ENCODE data around the gene MAMDC4.
"Not testable (repeated sequence)": the region's sequence is repeated elsewhere in the genome, so short reads cannot be mapped to it uniquely, and the experiment has no call there.

Gene MAMDC4

DNA sequence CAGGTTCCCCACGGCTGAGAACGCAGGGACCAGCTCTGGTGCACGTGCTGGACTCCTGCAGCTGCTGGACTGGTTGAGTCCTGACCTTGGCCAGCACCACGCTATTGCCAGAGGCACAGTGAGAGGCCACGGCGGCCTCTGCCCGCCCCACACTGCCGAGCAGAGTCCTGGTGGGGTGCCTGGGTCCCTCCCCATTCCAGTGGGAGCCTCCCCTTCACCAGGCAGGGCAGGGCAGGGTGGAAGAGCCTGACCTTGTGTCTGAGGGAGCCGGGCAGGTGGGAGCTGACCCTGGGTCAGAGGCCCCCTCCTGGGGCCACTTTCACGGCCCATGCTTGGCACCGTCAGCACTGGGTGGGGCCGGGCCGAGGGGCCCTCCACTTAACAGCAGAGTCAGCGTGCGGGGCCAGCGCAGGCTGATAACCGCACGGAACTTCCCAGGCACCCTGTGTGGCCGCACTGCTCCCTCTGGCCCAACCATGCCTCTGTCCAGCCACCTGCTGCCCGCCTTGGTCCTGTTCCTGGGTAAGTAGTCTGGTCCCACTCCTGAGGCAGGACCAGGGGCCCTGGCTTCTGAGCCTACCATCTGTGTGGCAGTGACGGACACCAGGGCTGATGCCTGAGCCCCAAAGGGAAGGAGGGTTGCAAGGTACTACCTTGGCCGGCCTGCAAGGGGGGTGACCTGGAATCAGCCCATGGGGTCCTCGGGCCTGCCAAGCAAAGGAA, at the start of gene MAMDC4:
TSS of gene MAMDC4 (plus strand) at position 406 of the 723 bp plus-strand sequence. CDS start at position 477, 71 bp downstream.
- DNase-seq, result no peak

DNA sequence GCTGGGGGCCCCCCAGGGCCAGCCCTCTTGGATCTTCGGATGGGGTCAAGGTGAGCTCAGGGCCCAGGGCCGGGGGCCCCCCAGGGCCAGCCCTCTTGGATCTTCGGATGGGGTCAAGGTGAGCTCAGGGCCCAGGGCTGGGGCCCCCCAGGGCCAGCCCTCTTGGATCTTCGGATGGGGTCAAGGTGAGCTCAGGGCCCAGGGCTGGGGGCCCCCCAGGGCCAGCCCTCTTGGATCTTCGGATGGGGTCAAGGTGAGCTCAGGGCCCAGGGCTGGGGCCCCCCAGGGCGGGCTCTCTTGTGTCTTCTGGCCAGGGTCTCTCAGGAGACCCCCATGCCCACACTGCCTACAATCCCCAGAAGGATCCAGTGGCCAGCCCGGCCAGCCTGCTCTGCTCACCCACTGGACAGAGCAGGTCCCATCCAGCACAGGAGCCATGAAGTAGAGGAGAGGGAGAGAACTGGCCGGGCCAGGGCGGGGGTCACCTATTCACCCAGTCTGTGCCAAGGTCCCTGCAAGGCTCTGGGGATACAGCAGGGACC, 49.1 kb upstream of the MAMDC4 start:
- DNase-seq, result not testable (repeated sequence)

DNA sequence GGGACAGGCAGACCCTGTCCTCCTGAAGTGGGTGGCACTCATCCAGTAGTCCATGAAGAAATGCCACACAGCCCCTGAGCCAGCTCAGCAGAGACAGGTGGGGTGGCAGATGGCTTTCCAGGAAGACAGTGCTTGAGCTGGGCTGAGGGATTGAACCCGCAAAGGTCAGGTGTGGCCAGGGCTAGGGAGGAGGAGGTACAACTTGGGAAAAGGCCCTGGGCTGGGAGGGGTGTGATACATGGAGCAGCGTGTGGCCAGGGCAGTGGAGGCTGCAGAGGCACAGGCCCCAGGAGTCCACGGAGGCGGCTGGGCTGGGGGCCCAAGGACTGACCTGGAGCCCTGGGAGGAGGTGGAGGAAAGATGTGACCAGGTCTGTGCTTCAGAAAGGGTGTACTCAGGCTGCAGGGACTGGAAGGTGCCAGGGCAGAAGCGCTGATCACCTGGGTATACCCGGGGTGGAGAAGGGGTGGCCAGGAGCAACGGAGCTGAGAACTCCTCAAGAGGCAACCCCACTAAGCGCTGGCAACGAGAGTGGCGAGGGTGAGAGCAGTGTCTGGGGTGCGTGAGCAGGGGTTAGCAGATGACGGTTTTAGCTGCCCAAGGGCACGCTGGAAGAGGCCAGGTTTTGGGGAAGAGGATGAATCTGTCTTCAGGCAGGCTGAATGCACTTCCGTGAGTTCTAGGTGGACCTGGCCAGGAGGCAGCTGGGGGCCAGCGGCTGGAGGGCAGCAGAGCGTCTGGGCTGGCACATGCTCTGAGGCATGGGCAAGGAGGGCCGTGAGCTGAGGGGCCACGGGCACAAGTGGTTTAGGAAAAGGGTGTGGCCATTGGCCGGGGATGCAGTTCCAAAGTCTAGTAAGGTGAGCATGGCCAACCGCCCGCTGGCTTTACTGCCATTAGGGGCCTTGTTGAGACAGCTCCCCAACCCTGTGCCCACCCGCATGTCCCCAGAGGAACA, 48.3 kb upstream of the MAMDC4 start:
- no peak for DNase-seq

DNA sequence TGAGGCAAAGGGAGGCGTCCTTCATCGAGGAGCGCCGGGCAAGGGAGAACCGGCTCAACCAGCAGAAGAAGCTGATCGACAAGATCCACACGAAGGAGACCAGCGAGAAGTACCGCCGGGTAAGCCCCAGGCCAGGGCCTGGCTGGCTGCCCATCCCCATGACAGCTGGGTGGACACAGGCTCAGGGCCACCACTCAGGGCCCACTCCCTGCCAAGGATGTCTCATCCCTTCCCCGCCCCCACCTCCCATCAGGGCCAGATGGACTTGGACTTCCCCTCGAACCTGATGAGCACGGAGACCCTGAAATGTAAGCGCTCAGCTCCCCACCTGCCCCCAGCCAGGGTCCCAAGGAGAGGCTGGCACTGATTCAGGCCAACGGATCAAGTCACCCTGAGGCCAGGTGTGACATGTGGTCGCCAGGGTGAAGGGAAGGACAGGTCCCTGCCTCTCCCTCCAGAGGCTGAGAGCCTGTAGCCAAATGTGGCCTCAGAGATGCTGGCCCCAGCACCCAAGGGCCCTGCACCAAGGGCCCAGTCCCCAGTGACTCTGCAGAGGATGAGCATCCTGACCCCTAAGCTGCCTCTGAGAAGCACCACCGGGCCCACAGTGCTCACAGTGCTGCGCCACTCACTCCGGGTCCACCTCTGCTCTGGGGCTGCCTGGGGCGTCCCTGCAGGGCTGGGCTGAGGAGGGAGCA, 47.5 kb upstream of the MAMDC4 start:
- no peak for DNase-seq

DNA sequence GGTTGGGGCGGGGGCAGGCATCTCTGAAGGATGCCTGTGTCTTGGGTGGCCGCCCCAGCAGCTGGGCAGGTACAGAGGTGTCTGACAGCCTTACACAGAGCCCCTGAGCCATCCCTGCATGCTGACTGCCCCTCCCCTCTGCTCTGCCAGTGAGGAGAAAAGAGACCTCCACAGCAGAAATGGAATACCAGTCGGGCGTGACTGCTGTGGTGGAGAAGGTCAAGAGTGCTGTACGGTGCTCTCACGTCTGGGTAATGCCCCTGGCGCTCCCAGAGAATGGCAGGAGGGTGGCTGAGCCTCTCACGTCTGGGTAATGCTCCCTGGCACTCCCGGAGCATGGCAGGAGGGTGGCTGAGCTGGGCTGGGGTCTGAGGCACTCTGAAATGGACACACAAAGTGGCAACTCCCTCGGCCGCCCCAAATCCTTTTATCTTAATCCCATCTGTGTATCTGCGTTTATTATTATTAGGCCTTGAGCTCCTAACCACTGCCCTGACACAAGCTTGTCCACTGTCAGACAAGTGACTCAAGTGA, 46.9 kb upstream of the MAMDC4 start:
- no peak for DNase-seq

DNA sequence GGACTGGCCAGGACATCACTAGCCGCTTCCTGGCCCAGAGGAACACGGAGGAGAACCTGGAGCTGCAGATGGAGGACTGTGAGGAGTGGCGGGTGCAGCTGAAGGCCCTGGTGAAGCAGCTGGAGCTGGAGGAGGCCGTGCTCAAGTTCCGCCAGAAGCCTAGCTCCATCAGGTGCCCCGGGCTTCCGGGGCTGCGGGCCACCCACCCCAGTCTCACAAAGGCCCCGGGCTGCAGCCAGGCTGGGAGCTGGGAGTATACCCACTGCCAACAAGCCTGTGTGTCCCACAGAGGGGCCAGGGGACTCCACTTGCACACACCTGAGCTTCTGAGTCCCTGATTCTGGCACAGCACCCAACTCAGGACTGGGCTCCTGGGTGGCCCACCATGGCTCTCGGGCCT, 46.1 kb upstream of the MAMDC4 start:
- no peak for DNase-seq

DNA sequence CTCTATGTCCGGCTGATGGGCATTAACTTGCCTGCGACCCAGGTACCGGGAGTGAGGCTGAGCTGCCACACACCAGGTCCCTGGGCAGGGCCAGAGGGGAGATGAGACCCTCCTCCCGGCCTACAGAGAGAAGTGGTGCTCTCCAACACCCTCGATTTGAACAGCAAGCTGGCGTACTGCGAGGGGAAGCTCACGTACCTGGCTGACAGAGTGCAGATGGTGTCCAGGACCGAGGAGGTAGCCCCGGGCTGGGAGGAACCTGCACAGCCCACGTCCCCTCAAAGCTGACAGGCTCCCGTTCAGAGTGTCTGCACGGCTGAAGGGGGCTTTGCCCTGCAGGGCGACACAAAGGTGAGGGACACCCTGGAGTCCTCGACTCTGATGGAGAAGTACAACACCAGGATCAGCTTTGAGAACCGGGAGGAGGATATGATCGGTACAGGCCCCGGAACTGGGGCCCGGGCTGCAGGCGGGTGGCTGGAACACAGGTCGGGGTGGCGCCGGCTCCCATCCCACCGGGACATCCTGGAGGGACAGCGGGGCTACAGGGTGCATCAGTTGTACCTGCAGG, 45.4 kb upstream of the MAMDC4 start:
- no peak for DNase-seq

DNA sequence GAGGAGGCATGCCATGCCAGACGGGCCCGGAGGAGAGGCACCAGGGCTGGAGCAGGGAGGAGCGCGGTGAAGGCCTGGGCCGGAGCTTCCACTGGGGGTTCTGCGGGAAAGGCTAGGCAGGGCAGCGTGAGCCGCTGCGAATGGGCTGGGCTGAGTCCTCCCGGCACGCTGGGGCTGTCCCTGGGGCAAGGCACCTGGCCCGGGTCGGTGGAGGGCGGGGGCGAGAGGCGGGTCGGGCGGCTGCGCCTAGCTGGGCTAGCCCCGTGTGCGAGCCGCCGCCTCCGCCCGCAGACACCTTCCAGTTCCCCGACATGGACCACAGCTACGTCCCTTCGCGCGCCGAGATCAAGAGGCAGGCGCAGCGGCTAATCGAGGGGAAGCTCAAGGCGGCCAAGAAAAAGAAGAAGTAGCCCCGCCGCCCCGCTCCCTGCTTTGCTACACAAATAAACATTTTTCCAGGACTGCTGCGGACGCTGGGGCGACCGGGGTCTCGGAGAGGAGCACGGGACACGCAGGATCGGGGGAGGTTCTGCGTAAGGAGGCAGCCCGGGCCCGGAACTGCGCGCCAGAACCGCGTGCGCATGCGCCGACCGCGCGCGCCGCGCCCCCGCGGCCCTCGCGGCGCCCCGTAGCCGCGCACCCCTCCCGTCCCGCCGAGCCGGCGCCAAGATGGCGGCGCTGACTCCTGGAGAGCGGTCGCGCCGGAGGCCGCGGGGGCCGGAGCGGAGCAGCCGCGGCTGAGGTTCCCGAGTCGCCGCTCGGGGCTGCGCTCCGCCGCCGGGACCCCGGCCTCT, 44.7 kb upstream of the MAMDC4 start, which contains the start of gene RABL6:
TSS of gene RABL6 (plus strand) at position 668 of the 794 bp plus-strand sequence. CDS start 249 bp downstream, outside the sequence.
- DNase-seq, result no peak

DNA sequence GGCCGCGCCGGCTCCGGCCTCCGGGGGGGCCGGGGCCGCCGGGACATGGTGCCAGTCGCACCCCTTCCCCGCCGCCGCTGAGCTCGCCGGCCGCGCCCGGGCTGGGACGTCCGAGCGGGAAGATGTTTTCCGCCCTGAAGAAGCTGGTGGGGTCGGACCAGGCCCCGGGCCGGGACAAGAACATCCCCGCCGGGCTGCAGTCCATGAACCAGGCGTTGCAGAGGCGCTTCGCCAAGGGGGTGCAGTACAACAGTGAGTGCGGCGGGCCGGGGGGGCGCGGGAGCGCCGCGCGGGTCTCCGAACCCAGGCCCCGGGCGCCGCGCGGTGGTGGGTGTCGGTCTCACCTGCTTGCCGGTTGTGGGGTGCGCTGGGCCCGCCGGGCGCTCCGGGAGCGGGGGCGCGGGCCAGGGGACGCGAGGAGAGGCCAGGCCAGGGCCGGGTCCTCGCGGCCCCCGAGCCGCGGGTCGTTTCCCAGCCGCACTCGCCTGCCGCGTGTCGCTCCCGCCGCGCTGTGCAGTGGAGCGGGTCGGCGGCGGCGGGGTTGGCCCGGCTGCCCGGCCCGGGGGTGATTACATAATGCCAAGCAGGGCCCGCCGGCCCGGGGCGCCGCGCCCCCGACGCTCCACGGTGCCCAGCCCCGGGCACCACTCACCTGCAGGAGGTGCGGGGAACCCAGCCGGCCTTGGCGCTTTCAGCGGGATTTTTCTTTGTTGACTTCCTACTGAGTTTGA, 43.9 kb upstream of the MAMDC4 start:
- no peak for DNase-seq

DNA sequence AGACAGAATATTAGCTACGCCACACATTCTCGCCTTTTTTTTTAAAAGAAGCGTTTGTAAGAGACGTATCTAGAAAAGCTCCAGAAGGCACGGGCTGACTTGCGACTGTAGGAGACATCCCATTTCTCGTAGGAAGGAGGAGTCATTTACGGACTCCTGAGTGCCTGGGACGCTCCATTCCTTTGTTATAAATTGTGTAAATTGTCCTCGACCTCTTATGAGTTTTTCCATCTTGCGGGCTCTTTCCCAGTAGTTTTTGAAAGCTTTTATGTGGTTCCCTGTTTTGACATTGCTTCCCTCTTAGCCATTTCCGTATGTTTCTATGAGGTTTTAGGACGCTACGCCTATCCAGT, 43.4 kb upstream of the MAMDC4 start:
- DNase-seq, result no peak

DNA sequence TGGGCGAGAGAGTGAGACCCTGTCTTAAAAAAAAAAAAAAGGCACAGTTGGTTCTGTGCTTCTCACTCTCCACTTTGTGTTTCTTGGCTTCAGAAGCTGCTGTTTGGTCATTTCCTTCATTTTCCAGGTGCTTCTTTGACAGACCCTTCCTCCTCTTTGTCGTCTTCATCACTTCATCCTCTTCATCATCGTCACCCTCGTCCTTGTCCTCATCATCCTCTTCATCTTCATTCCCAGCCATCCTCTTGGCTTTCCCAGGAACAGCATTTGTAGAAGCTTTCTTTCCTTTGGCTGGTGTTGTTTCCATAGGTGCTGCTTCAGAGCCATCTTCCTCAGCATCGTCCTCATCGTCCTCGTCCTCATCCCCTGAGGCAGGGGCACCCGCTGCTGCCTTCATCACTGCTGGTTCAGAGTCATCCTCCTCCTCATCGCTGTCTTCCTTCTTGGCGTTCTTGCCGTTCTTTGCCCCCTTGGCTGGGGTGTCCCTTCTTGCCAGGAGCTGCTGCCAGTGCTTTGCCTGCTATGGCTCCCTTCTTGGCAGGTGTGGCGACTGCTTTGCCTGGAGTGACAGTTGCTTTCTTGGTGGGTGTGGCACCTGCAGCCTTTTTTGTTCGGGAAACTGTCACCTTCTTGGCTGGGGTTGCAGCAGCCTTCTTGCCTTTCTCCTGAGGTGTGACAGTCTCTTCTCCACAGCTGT, 37.3 kb upstream of the MAMDC4 start:
- no peak for DNase-seq

DNA sequence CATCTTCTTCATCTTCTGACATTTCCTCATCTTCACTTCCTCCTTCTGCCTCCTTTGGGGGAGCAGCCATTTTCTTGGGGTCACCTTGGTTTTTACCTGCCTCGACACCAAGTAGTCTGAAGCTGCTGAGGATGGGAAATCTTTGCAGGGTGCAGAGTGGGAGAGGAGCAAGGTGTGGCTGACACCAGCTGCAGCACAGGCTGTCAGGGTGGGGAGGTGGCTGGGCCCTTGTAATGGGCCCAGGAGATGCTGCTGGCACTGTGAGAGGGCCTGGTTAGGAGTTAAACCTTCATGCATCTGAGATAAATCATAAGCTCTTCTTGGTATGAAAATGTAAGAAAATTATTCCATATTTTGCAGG, 36.7 kb upstream of the MAMDC4 start:
- DNase-seq, result no peak

DNA sequence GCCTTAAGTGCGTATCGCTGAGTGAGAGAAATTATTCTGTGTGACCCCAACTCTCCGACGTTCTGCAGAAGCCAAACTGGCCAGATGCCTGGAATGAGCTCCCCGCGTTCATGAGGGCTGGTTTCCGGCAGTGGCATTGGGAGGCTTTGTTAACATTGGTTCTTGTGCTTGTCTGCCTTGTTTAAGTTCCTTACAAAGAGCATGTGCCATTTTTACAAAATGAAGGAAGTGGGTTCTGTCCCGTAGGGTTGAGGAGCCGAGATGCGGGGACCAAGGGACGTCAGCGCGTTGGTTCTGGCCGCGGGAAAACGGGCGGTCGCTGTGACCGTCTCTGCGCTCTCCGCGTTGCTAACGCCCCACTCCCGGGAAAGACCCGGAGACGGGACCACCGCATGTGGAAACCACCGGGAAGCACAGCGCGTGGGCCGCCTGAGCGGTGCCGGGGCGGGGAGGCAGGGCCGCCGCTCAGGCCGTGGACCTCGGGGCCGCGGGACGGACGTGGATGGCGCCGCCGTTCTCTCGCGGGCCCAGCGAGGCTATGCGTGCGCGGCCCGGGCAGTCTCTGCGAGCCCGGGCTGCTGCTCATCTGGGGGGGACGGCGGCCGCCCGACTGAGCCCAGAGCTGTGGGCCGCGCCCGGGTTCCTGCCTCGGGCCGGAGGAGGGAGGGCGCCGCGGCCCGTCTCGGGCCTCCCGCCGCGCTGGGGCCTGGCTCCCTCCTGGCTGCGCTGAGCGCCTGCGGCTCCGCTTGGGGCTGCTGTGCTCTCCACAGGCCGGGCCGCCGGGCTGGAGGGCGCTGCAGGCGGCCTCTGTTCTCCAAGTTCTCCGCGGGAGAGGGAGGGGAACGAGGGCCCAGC, 30.9 kb upstream of the MAMDC4 start:
- no peak for DNase-seq

DNA sequence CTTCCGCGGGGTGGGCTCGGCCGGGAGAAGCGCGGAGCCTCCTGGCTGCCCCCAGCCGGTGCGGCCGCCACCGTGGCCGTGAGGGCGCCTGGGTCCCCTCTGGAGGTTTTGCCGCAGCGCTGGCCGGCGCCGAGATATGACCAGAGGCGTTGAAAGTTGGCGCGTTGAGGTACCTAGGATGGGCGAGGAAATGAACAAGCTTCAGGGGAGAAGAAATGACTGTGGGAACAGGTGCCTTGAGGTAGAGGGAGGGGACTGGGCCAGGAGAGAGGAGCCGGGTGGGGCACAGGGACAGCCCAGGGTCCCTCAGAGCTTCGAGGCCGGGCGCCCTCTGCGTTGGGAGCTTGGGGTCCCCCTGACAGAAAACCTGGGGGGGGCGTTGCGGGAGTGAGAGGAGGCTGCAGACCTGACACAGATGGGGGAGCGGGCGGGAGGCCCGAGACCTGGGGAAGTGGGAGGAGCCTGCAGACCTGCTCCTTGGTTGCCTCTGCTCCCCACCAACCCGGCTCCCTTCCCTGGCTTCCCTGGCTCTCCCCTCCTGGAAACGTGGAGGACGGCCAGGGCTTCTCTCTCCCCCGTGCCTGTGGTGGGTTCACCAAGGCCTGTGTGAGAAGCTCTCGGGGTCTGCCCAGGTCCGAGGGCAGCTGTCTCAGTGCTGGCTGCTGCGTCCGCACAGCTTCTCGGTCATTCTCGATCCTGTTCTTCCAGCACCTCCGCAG, 30.2 kb upstream of the MAMDC4 start:
- no peak for DNase-seq

DNA sequence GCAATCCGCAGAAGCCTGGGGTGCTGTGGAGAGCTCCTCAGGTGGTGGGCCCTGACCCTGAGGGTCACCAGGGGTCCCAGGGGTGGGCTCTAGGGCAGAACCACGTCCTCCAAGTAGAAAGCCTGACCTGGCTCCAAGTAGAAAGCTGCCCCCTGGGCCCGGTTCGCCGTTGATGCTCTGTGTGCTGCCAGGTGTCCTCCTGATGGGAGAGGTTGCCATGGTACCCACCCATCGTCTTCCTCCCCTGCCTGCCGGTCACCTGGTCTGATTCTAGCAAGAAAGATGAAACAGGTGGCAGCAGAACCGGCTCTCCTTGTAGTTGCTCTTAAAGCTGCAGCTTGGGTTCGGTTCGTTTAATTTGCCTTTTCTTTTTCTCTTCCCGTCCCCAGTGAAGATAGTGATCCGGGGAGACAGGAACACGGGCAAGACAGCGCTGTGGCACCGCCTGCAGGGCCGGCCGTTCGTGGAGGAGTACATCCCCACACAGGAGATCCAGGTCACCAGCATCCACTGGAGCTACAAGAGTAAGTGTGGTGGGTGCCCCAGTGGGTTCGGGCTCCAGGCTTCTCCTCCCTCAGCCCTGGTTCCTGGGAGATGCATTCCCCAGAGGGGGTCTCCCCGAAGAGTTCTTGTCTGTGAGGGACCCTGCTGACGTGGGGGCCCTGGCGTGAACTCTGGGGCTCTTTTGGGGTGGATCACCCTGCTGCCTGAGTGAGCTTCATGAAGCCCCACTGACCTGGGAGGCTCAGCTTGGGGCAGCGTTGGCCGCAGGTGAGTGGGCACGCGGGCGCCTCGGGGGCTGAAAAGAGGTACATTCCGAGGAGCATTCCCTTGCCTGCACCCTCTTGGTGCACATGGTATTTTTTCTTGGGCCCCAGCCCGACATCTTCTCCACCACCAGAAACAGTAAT, 28.8 kb upstream of the MAMDC4 start:
- peak; percentile 76 for DNase-seq

DNA sequence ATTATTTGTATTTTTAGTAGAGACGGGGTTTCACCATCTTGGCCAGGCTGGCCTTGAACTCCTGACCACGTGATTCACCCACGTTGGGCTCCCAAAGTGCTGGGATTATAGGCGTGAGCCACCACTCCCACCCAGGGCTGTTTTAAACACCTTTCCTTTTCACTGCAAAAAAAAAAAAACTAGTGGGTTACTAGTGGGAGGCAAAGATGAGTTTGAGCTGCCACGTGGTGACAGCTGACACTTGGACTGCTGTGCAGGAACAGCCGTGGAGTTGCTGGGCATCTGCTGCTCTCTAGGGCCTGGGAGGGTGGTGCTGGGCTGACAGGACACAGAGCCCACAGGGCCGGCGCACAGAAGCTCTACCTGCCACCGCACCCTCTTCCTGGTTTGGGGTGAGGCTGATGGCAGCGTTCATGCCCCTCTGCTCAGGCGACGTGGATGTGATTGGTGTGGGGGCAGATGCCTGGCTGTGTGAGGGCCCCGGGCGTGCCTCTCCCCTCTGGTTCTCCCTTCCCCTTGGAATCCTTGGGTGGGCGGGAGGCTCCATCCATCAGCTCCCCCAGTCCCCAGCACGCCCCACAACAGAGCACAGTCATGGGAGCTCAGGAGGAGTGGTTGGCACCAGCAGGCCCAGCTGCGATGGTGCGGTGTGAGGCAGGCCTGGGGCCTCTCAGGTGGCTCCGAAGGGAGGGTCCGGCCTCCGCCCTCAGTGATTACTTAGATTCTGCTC, 27.5 kb upstream of the MAMDC4 start:
- no peak for DNase-seq
